BJ (cell line): ENCODE data around the gene PRRT1. TPM values are rescaled to one million over a fixed set of nuclear protein-coding genes. Genes with fewer than 3 reads are reported as not detected.

Experiments
- CTCF ChIA-PET: fragments of 350-600 bp; formaldehyde crosslinking; extraction: SDS; loops from one replicate; lab custom pipeline; 2021; ENCODE audit warnings: antibody characterized with exemption, inconsistent platforms; lab: Yijun Ruan, JAX
- POLR2A ChIA-PET: fragments of 300-600 bp; sonication (Branson Sonifier 250); formaldehyde crosslinking; extraction: SDS; loops from one replicate; lab custom pipeline; 2021; ENCODE audit warnings: antibody characterized with exemption; lab: Charles Lee
- DNase-seq: peaks from one replicate; pipeline ENCODE4 v3.0.0-alpha.2; 2011; ENCODE audit warnings: low read depth
- H3K27me3 ChIP-seq: 2 replicates; pipeline ENCODE4 v1.6.0; 2011; ENCODE audit warnings: low read length; ENCODE audit not compliant: control insufficient read depth, insufficient read depth
- H3K36me3 ChIP-seq: 2 replicates; pipeline ENCODE4 v1.5.1; 2011; ENCODE audit warnings: low read length; ENCODE audit not compliant: control insufficient read depth, insufficient read depth
- H3K4me3 ChIP-seq: 2 replicates; pipeline ENCODE4 v1.5.1; 2011; ENCODE audit warnings: low read depth, mild to moderate bottlenecking, control low read depth, low read length
- CTCF ChIP-seq: IDR thresholded peaks from 2 replicates; pipeline ENCODE4 v1.5.1; 2011; ENCODE audit warnings: low read depth, mild to moderate bottlenecking, control low read depth, inconsistent platforms, low read length, moderate library complexity; ENCODE audit not compliant: insufficient read depth
- polyA plus RNA-seq: library from polyadenylated mRNA; depleted of rRNA; stranded (reverse); fragments of >200 nt; gene quantifications from 2 replicates; pipeline ENCODE4 v1.2.3, GENCODE V29; 2011

The PRRT1 gene
- polyA plus RNA-seq, 1 experiment, result 0.78 TPM

GRCh38 chr6:32175711-32176475, 24.2 kb upstream of the PRRT1 start, which contains the start of gene AGPAT1:
Gene AGPAT1 (minus strand): TSS chr6:32176084. CDS start chr6:32171496, 4,588 bp downstream.
- TF ChIP-seq CTCF, result no peak
- DNase-seq, result peak; percentile 84
- H3K36me3 ChIP-seq, result peaks cover 8% of the 10 kb centered on the region
- ChIA-PET CTCF (interaction anchor here (1.1 to 2.0 kb wide), 4 partner anchors 15 to 59 kb away, joined by 3 to 7 read pairs (median 6); partner anchors contain the start of gene PBX2), POLR2A (no interaction called here)
- H3K4me3 ChIP-seq, result peak within 1 kb of the TSS; percentile 97
- H3K27me3 ChIP-seq, result no peaks in the 10 kb centered on the region

- peak overlapping the region; percentile 97 for H3K4me3 ChIP-seq
- no peaks in the 10 kb centered on the region for H3K27me3 ChIP-seq
- CTCF ChIA-PET, result no interaction called here
- no peak for TF ChIP-seq CTCF
- no peak for DNase-seq
- POLR2A ChIA-PET, result no interaction called here
- peaks cover 12% of the 10 kb centered on the region for H3K36me3 ChIP-seq
Observed at GRCh38 chr6:32175322-32175710, 23.6 kb upstream of the PRRT1 start.

- POLR2A ChIA-PET, result no interaction called here
- CTCF ChIA-PET, result no interaction called here
- peaks cover 15% of the 10 kb centered on the region for H3K36me3 ChIP-seq
- no peak overlapping the region for H3K4me3 ChIP-seq
- H3K27me3 ChIP-seq, result no peaks in the 10 kb centered on the region
- TF ChIP-seq CTCF, result no peak
- DNase-seq, result no peak
Observed at GRCh38 chr6:32174416-32174815, 22.7 kb upstream of the PRRT1 start.

GRCh38 chr6:32173051-32173727, 21.4 kb upstream of the PRRT1 start:
- POLR2A ChIA-PET, result no interaction called here
- CTCF ChIA-PET, result no interaction called here
- H3K27me3 ChIP-seq, result no peaks in the 10 kb centered on the region
- no peak overlapping the region for H3K4me3 ChIP-seq
- DNase-seq, result no peak
- no peak for TF ChIP-seq CTCF
- peaks cover 21% of the 10 kb centered on the region for H3K36me3 ChIP-seq

GRCh38 chr6:32171234-32171633, 19.5 kb upstream of the PRRT1 start:
- TF ChIP-seq CTCF, result no peak
- no peaks in the 10 kb centered on the region for H3K27me3 ChIP-seq
- H3K36me3 ChIP-seq, result peaks cover 33% of the 10 kb centered on the region
- DNase-seq, result no peak
- CTCF ChIA-PET, result no interaction called here
- POLR2A ChIA-PET, result no interaction called here
- no peak overlapping the region for H3K4me3 ChIP-seq
